Activated T-cell treated with anti-CD3 and anti-CD28 coated beads, Interleukin-2, amount 50 U/mL, for 72 hours (primary cell): ENCODE results near the gene MAP6. TPM values are rescaled to one million over a fixed set of nuclear protein-coding genes. Genes with fewer than 3 reads are reported as not detected.
A peak's percentile ranks its signal among the peaks of the same experiment; 100 is the strongest.
"Not testable (repeated sequence)": the region's sequence is repeated elsewhere in the genome, so short reads cannot be mapped to it uniquely, and the experiment has no call there.

Source experiments
- ATAC-seq, 2 donors: fragments of 150-1000 bp; cut with Tn5 transposase; replicated peaks in 1 of 2; 2 replicates each; pipeline ENCODE4 v1.10.0; 2021; ENCODE audit warnings: moderate library complexity in 2 of 2, mild to moderate bottlenecking in 1 of 2
- DNase-seq, 2 donors: peaks; one replicate each; pipeline ENCODE4 v3.0.0; 2021 to 2022; ENCODE audit warnings: mixed read lengths in 1 of 2
- H3K27ac Mint-ChIP-seq: one replicate; pipeline ENCODE4 v1.8.0; 2022; ENCODE audit warnings: mild to moderate bottlenecking, moderate library complexity, mixed read lengths
- H3K27me3 Mint-ChIP-seq: one replicate; pipeline ENCODE4 v1.8.0; 2022; ENCODE audit warnings: low read depth, mixed read lengths
- H3K36me3 Mint-ChIP-seq, 2 donors: one replicate each; pipeline ENCODE4 v1.8.0; 2022; ENCODE audit warnings: mixed read lengths in 2 of 2, mild to moderate bottlenecking in 1 of 2; ENCODE audit not compliant: insufficient read depth in 2 of 2
- H3K4me1 Mint-ChIP-seq: one replicate; pipeline ENCODE4 v1.8.0; 2022; ENCODE audit warnings: low read depth, mixed read lengths
- H3K4me3 Mint-ChIP-seq, 2 donors: one replicate each; pipeline ENCODE4 v1.8.0; 2022; ENCODE audit warnings: mild to moderate bottlenecking in 2 of 2, mixed read lengths in 2 of 2, moderate library complexity in 2 of 2
- H3K9me3 Mint-ChIP-seq, 2 donors: one replicate each; pipeline ENCODE4 v1.8.0; 2022; ENCODE audit warnings: mixed read lengths in 2 of 2
- total RNA-seq, 2 donors: library from RNA; stranded (reverse); gene quantifications; one replicate each; pipeline ENCODE4 v1.2.3, GENCODE V29; 2022

Gene MAP6
- total RNA-seq, 2 donors from 2014 or later, result 0.14 to 0.16 TPM

- not testable (repeated sequence) for ATAC-seq, H3K27ac Mint-ChIP-seq, DNase-seq, H3K4me1 Mint-ChIP-seq, H3K4me3 Mint-ChIP-seq
- peaks cover 13 to 20% of the 10 kb centered on the region in 2 donors for H3K36me3 Mint-ChIP-seq
- peaks cover 9 to 16% of the 10 kb centered on the region in 2 donors for H3K9me3 Mint-ChIP-seq
- peaks cover 74% of the 10 kb centered on the region for H3K27me3 Mint-ChIP-seq
Observed at GRCh38 chr11:75683856-75684255, 15.0 kb upstream of the MAP6 start.

GRCh38 chr11:75679566-75679965 is 10.7 kb upstream of the MAP6 start:
- Mint-ChIP-seq H3K9me3 (peaks cover 0 to 2% of the 10 kb centered on the region in 2 donors), H3K27me3 (peaks cover 47% of the 10 kb centered on the region), H3K4me1 (peaks cover 13% of the 10 kb centered on the region), H3K27ac (no peak overlapping the region), H3K4me3 (no peak overlapping the region), H3K36me3 (peaks cover 0 to 4% of the 10 kb centered on the region in 2 donors)
- ATAC-seq (no peak), DNase-seq (no peak)

- peaks cover 0 to 4% of the 10 kb centered on the region in 2 donors for H3K36me3 Mint-ChIP-seq
- peaks cover 19% of the 10 kb centered on the region for H3K4me1 Mint-ChIP-seq
- no peak for ATAC-seq
- H3K4me3 Mint-ChIP-seq, result no peak overlapping the region
- peaks cover 39% of the 10 kb centered on the region for H3K27me3 Mint-ChIP-seq
- H3K27ac Mint-ChIP-seq, result no peak overlapping the region
- DNase-seq, result no peak
- peaks cover 0 to 2% of the 10 kb centered on the region in 2 donors for H3K9me3 Mint-ChIP-seq
Observed at GRCh38 chr11:75678620-75679259, 9.9 kb upstream of the MAP6 start.

GRCh38 chr11:75677909-75678308 is 9.1 kb upstream of the MAP6 start:
- no peak overlapping the region for H3K4me3 Mint-ChIP-seq
- no peaks in the 10 kb centered on the region for H3K36me3 Mint-ChIP-seq
- ATAC-seq (no peak), DNase-seq (no peak)
- peaks cover 22% of the 10 kb centered on the region for H3K4me1 Mint-ChIP-seq
- H3K9me3 Mint-ChIP-seq, result no peaks in the 10 kb centered on the region
- H3K27ac Mint-ChIP-seq, result no peak overlapping the region
- H3K27me3 Mint-ChIP-seq, result peaks cover 31% of the 10 kb centered on the region

- peaks cover 29% of the 10 kb centered on the region for H3K27me3 Mint-ChIP-seq
- H3K4me1 Mint-ChIP-seq, result peaks cover 25% of the 10 kb centered on the region
- no peak overlapping the region for H3K27ac Mint-ChIP-seq
- H3K36me3 Mint-ChIP-seq, result no peaks in the 10 kb centered on the region
- H3K9me3 Mint-ChIP-seq, result no peaks in the 10 kb centered on the region
- no peak overlapping the region for H3K4me3 Mint-ChIP-seq
- no peak for DNase-seq
- no peak for ATAC-seq
Observed at GRCh38 chr11:75677275-75677674, 8.4 kb upstream of the MAP6 start.

GRCh38 chr11:75673977-75674582 is 5.2 kb upstream of the MAP6 start:
- ATAC-seq (peak; percentile 90 to 93), DNase-seq (peak; percentile 63 to 67)
- no peaks in the 10 kb centered on the region for H3K9me3 Mint-ChIP-seq
- H3K4me1 Mint-ChIP-seq, result peaks cover 37% of the 10 kb centered on the region
- H3K4me3 Mint-ChIP-seq, result no peak overlapping the region
- H3K36me3 Mint-ChIP-seq, result no peaks in the 10 kb centered on the region
- H3K27ac Mint-ChIP-seq, result no peak overlapping the region
- H3K27me3 Mint-ChIP-seq, result peaks cover 49% of the 10 kb centered on the region

- H3K4me3 Mint-ChIP-seq, result peak overlapping the region; percentile 83 to 94
- DNase-seq, result peak; percentile 40
- peaks cover 28% of the 10 kb centered on the region for H3K4me1 Mint-ChIP-seq
- no peaks in the 10 kb centered on the region for H3K9me3 Mint-ChIP-seq
- H3K27ac Mint-ChIP-seq, result no peak overlapping the region
- peaks cover 89% of the 10 kb centered on the region for H3K27me3 Mint-ChIP-seq
- H3K36me3 Mint-ChIP-seq, result no peaks in the 10 kb centered on the region
- ATAC-seq, result peak; percentile 43 to 44
Observed at GRCh38 chr11:75667831-75668450, 897 bp downstream of the MAP6 start.

GRCh38 chr11:75667255-75667830 is 1.5 kb downstream of the MAP6 start:
- no peak overlapping the region for H3K27ac Mint-ChIP-seq
- H3K4me1 Mint-ChIP-seq, result peaks cover 26% of the 10 kb centered on the region
- ATAC-seq, result peak; percentile 33 to 55

GRCh38 chr11:75665990-75666389 is 2.8 kb downstream of the MAP6 start:
- ATAC-seq (no peak), DNase-seq (no peak)
- H3K27me3 Mint-ChIP-seq, result peaks cover 72% of the 10 kb centered on the region
- H3K4me1 Mint-ChIP-seq, result peaks cover 22% of the 10 kb centered on the region
- H3K9me3 Mint-ChIP-seq, result no peaks in the 10 kb centered on the region
- no peak overlapping the region for H3K27ac Mint-ChIP-seq
- no peaks in the 10 kb centered on the region for H3K36me3 Mint-ChIP-seq
- H3K4me3 Mint-ChIP-seq, result peak overlapping the region; percentile 0 to 19

More at GRCh38 chr11:75667255-75667830, 1.5 kb downstream of the MAP6 start:
- H3K36me3 Mint-ChIP-seq, result no peaks in the 10 kb centered on the region
- peak overlapping the region; percentile 52 to 82 for H3K4me3 Mint-ChIP-seq
- no peaks in the 10 kb centered on the region for H3K9me3 Mint-ChIP-seq
- peaks cover 85% of the 10 kb centered on the region for H3K27me3 Mint-ChIP-seq
- DNase-seq, result peak; percentile 21 to 27

GRCh38 chr11:75665126-75665525 is 3.7 kb downstream of the MAP6 start:
- Mint-ChIP-seq H3K27ac (no peak overlapping the region), H3K36me3 (no peaks in the 10 kb centered on the region), H3K4me1 (peaks cover 22% of the 10 kb centered on the region), H3K4me3 (no peak overlapping the region), H3K27me3 (peaks cover 71% of the 10 kb centered on the region), H3K9me3 (no peaks in the 10 kb centered on the region)
- ATAC-seq (no peak), DNase-seq (no peak)

GRCh38 chr11:75664389-75664788 is 4.4 kb downstream of the MAP6 start:
- H3K9me3 Mint-ChIP-seq, result no peaks in the 10 kb centered on the region
- no peaks in the 10 kb centered on the region for H3K36me3 Mint-ChIP-seq
- peaks cover 17% of the 10 kb centered on the region for H3K4me1 Mint-ChIP-seq
- ATAC-seq (no peak), DNase-seq (no peak)
- no peak overlapping the region for H3K4me3 Mint-ChIP-seq
- peaks cover 70% of the 10 kb centered on the region for H3K27me3 Mint-ChIP-seq
- no peak overlapping the region for H3K27ac Mint-ChIP-seq

- Mint-ChIP-seq H3K27me3 (peaks cover 69% of the 10 kb centered on the region), H3K9me3 (no peaks in the 10 kb centered on the region)
- no peak for ATAC-seq
Observed at GRCh38 chr11:75663808-75664207, 5.0 kb downstream of the MAP6 start.

GRCh38 chr11:75659836-75660235 is 9.0 kb downstream of the MAP6 start:
- no peak for DNase-seq
- Mint-ChIP-seq H3K27ac (no peak overlapping the region), H3K36me3 (no peaks in the 10 kb centered on the region), H3K4me1 (peaks cover 5% of the 10 kb centered on the region), H3K27me3 (peaks cover 67% of the 10 kb centered on the region), H3K9me3 (no peaks in the 10 kb centered on the region), H3K4me3 (no peak overlapping the region)
- no peak for ATAC-seq

More at GRCh38 chr11:75663808-75664207, 5.0 kb downstream of the MAP6 start:
- no peak for DNase-seq
- H3K36me3 Mint-ChIP-seq, result no peaks in the 10 kb centered on the region
- peaks cover 11% of the 10 kb centered on the region for H3K4me1 Mint-ChIP-seq
- H3K27ac Mint-ChIP-seq, result no peak overlapping the region
- H3K4me3 Mint-ChIP-seq, result no peak overlapping the region
